Adrenal gland (tissue), 12 donors: ENCODE measurements around the gene TADA2B. TPM values are rescaled to one million over a fixed set of nuclear protein-coding genes. Genes with fewer than 3 reads are reported as not detected.

Experiments
- DNase-seq, 7 donors: peaks; one replicate each; pipeline ENCODE4 v3.0.0-alpha.2; 2019 to 2020
- H3K27ac ChIP-seq, 5 donors: fragments of 200-600 bp; sonication (generic) in 4 of 5; 1 replicate in 3 of 5; 2 replicates in 2 of 5; pipeline versions ENCODE4 v1.5.1 to v1.8.0; 2016 to 2020; ENCODE audit warnings: mild to moderate bottlenecking in 1 of 5
- H3K27me3 ChIP-seq: fragments of 200-600 bp; 2 replicates; pipeline ENCODE4 v1.8.0; 2021
- H3K36me3 ChIP-seq, 2 donors: fragments of 200-600 bp; replicated peaks in 1 of 2; 1 replicate in 1 of 2; 2 replicates in 1 of 2; pipeline versions ENCODE4 v1.5.1 to v1.8.0; 2018 to 2022
- H3K4me1 ChIP-seq, 2 donors: fragments of 200-600 bp; replicated peaks in 1 of 2; 1 replicate in 1 of 2; 2 replicates in 1 of 2; pipeline versions ENCODE4 v1.5.1 to v1.8.0; 2018 to 2021
- H3K4me3 ChIP-seq, 4 donors: fragments of 200-600 bp; sonication (generic) in 3 of 4; one replicate each; pipeline ENCODE4 v1.5.1; 2016 to 2018
- H3K9me3 ChIP-seq, 3 donors: fragments of 200-600 bp; sonication (generic) in 1 of 3; replicated peaks in 1 of 3; 1 replicate in 2 of 3; 2 replicates in 1 of 3; pipeline versions ENCODE4 v1.5.1 to v1.8.0; 2016 to 2021
- CTCF ChIP-seq, 6 experiments: fragments of 450-650 bp in 4 of 6; fragments of 200-600 bp in 2 of 6; sonication (generic) in 1 of 6; IDR thresholded peaks; 1 replicate in 5 of 6; 2 replicates in 1 of 6; pipeline versions ENCODE4 v1.5.1 to v1.8.0; 2016 to 2021; ENCODE audit warnings: antibody characterized with exemption in 6 of 6, mild to moderate bottlenecking in 2 of 6, moderate library complexity in 1 of 6
- POLR2A ChIP-seq, 2 donors: fragments of 450-650 bp; IDR thresholded peaks; one replicate each; pipeline ENCODE4 v1.6.1; 2017; ENCODE audit warnings: antibody characterized with exemption in 2 of 2, mild to moderate bottlenecking in 2 of 2, moderate library complexity in 1 of 2
- WGBS, 4 donors: extraction: QIAGEN DNeasy Blood & Tissue Kit in 2 of 4; methylation state at CpG; one replicate each; pipeline versions ENCODE4 v1.1.5 to v1.1.7; 2013 to 2017; 5-methylcytosine and 5-hydroxymethylcytosine counted together
- intact Hi-C, 2 donors: fragments of 100-400 bp; cut with DNase I; formaldehyde crosslinking; loops; one replicate each; pipeline versions ENCODE4 v1.14.1 to v1.15.0; 2022 to 2023
- polyA plus RNA-seq, 3 donors: library from polyadenylated mRNA; stranded (reverse); fragments of 200-250 nt in 2 of 3; fragments of 350-450 nt in 1 of 3; fragmentation: Illumina TruSeq in 1 of 3; extraction: RNeasy Lipid Tissue Mini Kit (QIAGEN cat#74804) in 1 of 3; gene quantifications; one replicate each; pipeline ENCODE4 v1.2.3, GENCODE V29; 2013 to 2014
- total RNA-seq, 9 donors: library from RNA; depleted of rRNA in 4 of 9; stranded (reverse); fragments of >200 nt in 4 of 9; fragments of 120-200 nt in 1 of 9; fragmentation: NEBNext Ultra II Directional in 1 of 9; extraction: Animal tissue kit (Norgen Biotek cat#: 25700) in 1 of 9; gene quantifications; one replicate each; pipeline versions ENCODE4 v1.1.0 to v1.2.4, GENCODE V29; 2013 to 2023
- donor health status: healthy with polysubstance abuse.
- donor health status: Bipolar disorder and iron deficiency.
- donor health status: DM: yes; HTN: yes; CAD: no.
- donor health status: DM: no; HTN: no; CAD: no.
- donor health status: DM: no; HTN: no; CAD: no.
- donor health status: DM: yes; HTN: yes; CAD: no.

Gene TADA2B
- total and polyA plus RNA-seq, 12 donors: 13.3 to 60.8 (median 32.4) TPM

GRCh38 chr4:7055111-7055989 is 12.2 kb downstream of the TADA2B start:
- H3K36me3 ChIP-seq: peaks cover 0 to 38% of the 10 kb centered on the region in 2 donors
- peaks cover 20 to 30% of the 10 kb centered on the region in 2 donors for H3K4me1 ChIP-seq
- intact Hi-C loops: no loop called here
- TF ChIP-seq POLR2A (IDR thresholded peaks at IDR 0.05) (no peak), CTCF (IDR thresholded peaks at IDR 0.05) (no peak)
- no peaks in the 10 kb centered on the region for H3K27me3 ChIP-seq
- H3K27ac ChIP-seq: no peak overlapping the region
- H3K9me3 ChIP-seq: no peaks in the 10 kb centered on the region
- H3K4me3 ChIP-seq: no peak overlapping the region
- 80 to 87% (median 84%) methylated on average over 26 to 31 of the region's 31 CpGs for WGBS, 4 donors
- no peak for DNase-seq

GRCh38 chr4:7055990-7056325 is 12.8 kb downstream of the TADA2B start:
- no peaks in the 10 kb centered on the region for H3K9me3 ChIP-seq
- WGBS, 4 donors: 87 to 92% (median 88%) methylated on average over 9 to 10 of the region's 10 CpGs
- peaks cover 0 to 44% of the 10 kb centered on the region in 2 donors for H3K36me3 ChIP-seq
- TF ChIP-seq POLR2A (IDR thresholded peaks at IDR 0.05) (no peak), CTCF (IDR thresholded peaks at IDR 0.05) (no peak)
- H3K27me3 ChIP-seq: no peaks in the 10 kb centered on the region
- H3K27ac ChIP-seq: peak overlapping the region in 1 of 5 donors; percentile 7
- no peak overlapping the region for H3K4me3 ChIP-seq
- intact Hi-C loops: no loop called here
- DNase-seq: no peak
- peaks cover 14 to 24% of the 10 kb centered on the region in 2 donors for H3K4me1 ChIP-seq

GRCh38 chr4:7058792-7059191 is 15.6 kb downstream of the TADA2B start:
- Histone ChIP-seq H3K27me3 (no peaks in the 10 kb centered on the region), H3K4me1 (no peaks in the 10 kb centered on the region), H3K9me3 (no peaks in the 10 kb centered on the region), H3K4me3 (no peak overlapping the region), H3K27ac (no peak overlapping the region), H3K36me3 (peaks cover 0 to 70% of the 10 kb centered on the region in 2 donors)
- intact Hi-C loops: no loop called here
- WGBS, 4 donors: 87 to 93% (median 90%) methylated on average over 3 of the region's 3 CpGs
- no peak for TF ChIP-seq POLR2A (IDR thresholded peaks at IDR 0.05)
- TF ChIP-seq CTCF (IDR thresholded peaks at IDR 0.05): no peak
- DNase-seq: no peak

GRCh38 chr4:7059662-7060061 is 16.5 kb downstream of the TADA2B start:
- Histone ChIP-seq H3K27ac (no peak overlapping the region), H3K9me3 (no peaks in the 10 kb centered on the region), H3K4me1 (peaks cover 0 to 5% of the 10 kb centered on the region in 2 donors), H3K36me3 (peaks cover 0 to 74% of the 10 kb centered on the region in 2 donors), H3K4me3 (no peak overlapping the region), H3K27me3 (no peaks in the 10 kb centered on the region)
- DNase-seq: no peak
- 74 to 87% (median 80%) methylated on average over 11 of the region's 11 CpGs for WGBS, 4 donors
- intact Hi-C loops: no loop called here
- TF ChIP-seq CTCF (IDR thresholded peaks at IDR 0.05): no peak
- no peak for TF ChIP-seq POLR2A (IDR thresholded peaks at IDR 0.05)
